GM12891 (cell line): ENCODE data around the gene VARS2.

Source experiments
- PAX5 ChIP-seq: IDR thresholded peaks from 2 replicates; pipeline ENCODE4 v1.6.1; 2011; ENCODE audit warnings: low read length, moderate library complexity, mild to moderate bottlenecking; ENCODE audit not compliant: insufficient read depth, severe bottlenecking
- POLR2A ChIP-seq: IDR thresholded peaks from 2 replicates; pipeline ENCODE4 v1.6.1; 2011; ENCODE audit warnings: low read depth, low read length, control low read depth
- POLR2AphosphoS5 ChIP-seq: IDR thresholded peaks from 2 replicates; pipeline ENCODE4 v1.6.1; 2011; ENCODE audit warnings: low read depth, low read length, control low read depth
- POU2F2 ChIP-seq: IDR thresholded peaks from 2 replicates; pipeline ENCODE4 v1.6.1; 2011; ENCODE audit warnings: low read depth, mild to moderate bottlenecking, control low read depth, low read length, moderate library complexity
- SPI1 ChIP-seq: IDR thresholded peaks from 2 replicates; pipeline ENCODE4 v1.6.1; 2011; ENCODE audit warnings: low read depth, low read length, control low read depth
- TAF1 ChIP-seq: IDR thresholded peaks from 2 replicates; pipeline ENCODE4 v1.6.1; 2011; ENCODE audit warnings: low read depth, low read length, control low read depth

- TF ChIP-seq POLR2A: no peak
- TF ChIP-seq POLR2AphosphoS5: no peak
- no peak for TF ChIP-seq SPI1
- no peak for TF ChIP-seq TAF1
- TF ChIP-seq POU2F2: no peak
- no peak for TF ChIP-seq PAX5
Measured at GRCh38 chr6:30893001-30893591, 20.9 kb upstream of the VARS2 start.
